H7 (cell line): ENCODE results near the gene ARHGEF7. TPM values are rescaled to one million over a fixed set of nuclear protein-coding genes. Genes with fewer than 3 reads are reported as not detected.
A peak's percentile ranks its signal among the peaks of the same experiment; 100 is the strongest.

Experiments used
- DNase-seq: peaks from one replicate; pipeline ENCODE4 v3.0.0; 2012
- H3K27me3 ChIP-seq: 2 replicates; pipeline ENCODE4 v1.6.0; 2011; ENCODE audit warnings: mild to moderate bottlenecking, low read length; ENCODE audit not compliant: control insufficient read depth, insufficient read depth
- H3K36me3 ChIP-seq: replicated peaks from 2 replicates; pipeline ENCODE4 v1.5.1; 2011; ENCODE audit warnings: low read length; ENCODE audit not compliant: control insufficient read depth, insufficient read depth
- H3K4me3 ChIP-seq: 2 replicates; pipeline ENCODE4 v1.5.1; 2011; ENCODE audit warnings: low read depth, mild to moderate bottlenecking, control low read depth, low read length, moderate library complexity; ENCODE audit not compliant: insufficient read depth
- total RNA-seq: library from RNA; depleted of rRNA; stranded (reverse); fragments of >200 nt; shearing (Covaris generic); gene quantifications from 2 replicates; pipeline ENCODE4 v1.2.3, GENCODE V29; 2014

Gene ARHGEF7
- total RNA-seq, 1 experiment from 2014 or later = 20.8 TPM

- Histone ChIP-seq H3K36me3 (peaks cover 2% of the 10 kb centered on the region; the same call in 1 of the 2 replicates), H3K27me3 (no peaks in the 10 kb centered on the region), H3K4me3 (no peak overlapping the region)
- peak; percentile 70 for DNase-seq
Observed at GRCh38 chr13:111216166-111216960, 101.3 kb downstream of the ARHGEF7 start.

GRCh38 chr13:111217641-111218040, 102.5 kb downstream of the ARHGEF7 start:
- Histone ChIP-seq H3K36me3 (peaks cover 2% of the 10 kb centered on the region; the same call in 1 of the 2 replicates), H3K4me3 (no peak overlapping the region), H3K27me3 (no peaks in the 10 kb centered on the region)
- DNase-seq = no peak

GRCh38 chr13:111219280-111219679, 104.2 kb downstream of the ARHGEF7 start:
- no peak for DNase-seq
- Histone ChIP-seq H3K36me3 (peaks cover 2% of the 10 kb centered on the region; the same call in 1 of the 2 replicates), H3K4me3 (no peak overlapping the region), H3K27me3 (no peaks in the 10 kb centered on the region)

- Histone ChIP-seq H3K36me3 (no peaks in the 10 kb centered on the region), H3K4me3 (no peak overlapping the region), H3K27me3 (no peaks in the 10 kb centered on the region)
- DNase-seq = no peak
Observed at GRCh38 chr13:111219950-111220349, 104.8 kb downstream of the ARHGEF7 start.

GRCh38 chr13:111225166-111225565, 110.1 kb downstream of the ARHGEF7 start:
- Histone ChIP-seq H3K4me3 (no peak overlapping the region), H3K36me3 (no peaks in the 10 kb centered on the region), H3K27me3 (no peaks in the 10 kb centered on the region)
- DNase-seq = no peak

- no peak for DNase-seq
- no peaks in the 10 kb centered on the region for H3K27me3 ChIP-seq
- H3K4me3 ChIP-seq = no peak overlapping the region
- no peaks in the 10 kb centered on the region for H3K36me3 ChIP-seq
Observed at GRCh38 chr13:111225810-111226546, 110.9 kb downstream of the ARHGEF7 start.

GRCh38 chr13:111227405-111227804, 112.3 kb downstream of the ARHGEF7 start:
- Histone ChIP-seq H3K27me3 (no peaks in the 10 kb centered on the region), H3K36me3 (no peaks in the 10 kb centered on the region), H3K4me3 (no peak overlapping the region)
- no peak for DNase-seq

- no peak overlapping the region for H3K4me3 ChIP-seq
- H3K36me3 ChIP-seq = no peaks in the 10 kb centered on the region
- no peak for DNase-seq
- H3K27me3 ChIP-seq = no peaks in the 10 kb centered on the region
Observed at GRCh38 chr13:111228262-111229144, 113.4 kb downstream of the ARHGEF7 start.

GRCh38 chr13:111230385-111230930, 115.3 kb downstream of the ARHGEF7 start:
- DNase-seq = no peak
- Histone ChIP-seq H3K4me3 (no peak overlapping the region), H3K27me3 (no peaks in the 10 kb centered on the region), H3K36me3 (no peaks in the 10 kb centered on the region)

GRCh38 chr13:111232191-111232590, 117.1 kb downstream of the ARHGEF7 start:
- Histone ChIP-seq H3K4me3 (no peak overlapping the region), H3K36me3 (no peaks in the 10 kb centered on the region), H3K27me3 (no peaks in the 10 kb centered on the region)
- DNase-seq = no peak

GRCh38 chr13:111233080-111233479, 118.0 kb downstream of the ARHGEF7 start:
- DNase-seq = no peak
- Histone ChIP-seq H3K4me3 (no peak overlapping the region), H3K27me3 (no peaks in the 10 kb centered on the region), H3K36me3 (no peaks in the 10 kb centered on the region)

GRCh38 chr13:111239764-111240670, 124.9 kb downstream of the ARHGEF7 start:
- Histone ChIP-seq H3K4me3 (no peak overlapping the region), H3K27me3 (no peaks in the 10 kb centered on the region), H3K36me3 (peaks cover 2% of the 10 kb centered on the region)
- DNase-seq = no peak

GRCh38 chr13:111241006-111241755, 126.1 kb downstream of the ARHGEF7 start:
- Histone ChIP-seq H3K36me3 (peaks cover 2% of the 10 kb centered on the region), H3K27me3 (no peaks in the 10 kb centered on the region), H3K4me3 (no peak overlapping the region)
- DNase-seq = peak; percentile 51
